GM12865 (cell line): ENCODE measurements around the gene CDH13.
A peak's percentile ranks its signal among the peaks of the same experiment; 100 is the strongest.

Source experiments
- DNase-seq: peaks from one replicate; pipeline ENCODE4 v3.0.0; 2010; ENCODE audit warnings: low read depth
- H3K4me3 ChIP-seq: 2 replicates; pipeline ENCODE4 v1.5.1; 2011; ENCODE audit warnings: mild to moderate bottlenecking, low read depth, low read length, control low read depth
- CTCF ChIP-seq: IDR thresholded peaks from 2 replicates; pipeline ENCODE4 v1.5.1; 2011; ENCODE audit warnings: low read length, control low read depth, low read depth, inconsistent platforms; ENCODE audit not compliant: insufficient read depth; ENCODE audit errors: missing control alignments

The CDH13 gene

GRCh38 chr16:82772215-82772614 lies 145.4 kb downstream of the CDH13 start:
- TF ChIP-seq CTCF, result no peak
- no peak for DNase-seq
- H3K4me3 ChIP-seq, result no peak overlapping the region

GRCh38 chr16:82773018-82773417 lies 146.2 kb downstream of the CDH13 start:
- no peak for DNase-seq
- TF ChIP-seq CTCF, result no peak
- no peak overlapping the region for H3K4me3 ChIP-seq

- no peak overlapping the region for H3K4me3 ChIP-seq
- TF ChIP-seq CTCF, result no peak
- no peak for DNase-seq
Measured at GRCh38 chr16:82776470-82777146, 149.8 kb downstream of the CDH13 start.

- no peak for TF ChIP-seq CTCF
- no peak for DNase-seq
Measured at GRCh38 chr16:82782715-82783251, 156.0 kb downstream of the CDH13 start.

GRCh38 chr16:82783933-82784572 lies 157.3 kb downstream of the CDH13 start:
- peak; percentile 28 for DNase-seq
- no peak for TF ChIP-seq CTCF
- H3K4me3 ChIP-seq, result no peak overlapping the region

More at GRCh38 chr16:82782715-82783251, 156.0 kb downstream of the CDH13 start:
- H3K4me3 ChIP-seq, result no peak overlapping the region

- DNase-seq, result no peak
- TF ChIP-seq CTCF, result no peak
- H3K4me3 ChIP-seq, result no peak overlapping the region
Measured at GRCh38 chr16:82784573-82784968, 157.8 kb downstream of the CDH13 start.
